SK-N-SH (cell line): ENCODE data around the gene DZIP1L. TPM values are rescaled to one million over a fixed set of nuclear protein-coding genes. Genes with fewer than 3 reads are reported as not detected.

Source experiments
- CTCF ChIA-PET: fragments of 300-600, 350-600 bp; formaldehyde crosslinking; extraction: SDS; loops from one replicate; lab custom pipeline; 2021; lab: Yijun Ruan, JAX
- POLR2A ChIA-PET: fragments of 350-600 bp; sonication (Branson Sonifier 250); formaldehyde crosslinking; extraction: SDS; loops from one replicate; lab custom pipeline; 2020; ENCODE audit warnings: antibody characterized with exemption, inconsistent platforms; lab: Yijun Ruan, JAX
- DNase-seq: peaks from one replicate; pipeline ENCODE4 v3.0.0; 2012
- H2AFZ ChIP-seq: fragments of 200-600 bp; sonication (generic); 2 replicates; pipeline ENCODE4 v1.8.1; 2016; ENCODE audit warnings: antibody characterized with exemption, mild to moderate bottlenecking, low read depth
- H3F3A ChIP-seq: fragments of 200-600 bp; sonication (generic); replicated peaks from 2 replicates; pipeline ENCODE3; 2016; ENCODE audit warnings: antibody characterized with exemption, mild to moderate bottlenecking; ENCODE audit not compliant: insufficient read depth
- H3K27ac ChIP-seq, 2 experiments: fragments of 200-500 bp in 1 of 2; fragments of 200-600 bp in 1 of 2; sonication (Bioruptor generic) in 1 of 2; sonication (generic), shearing (Covaris generic) in 1 of 2; 2 replicates each; pipeline versions ENCODE4 v1.5.1 to v1.6.1; 2014 to 2016; ENCODE audit warnings: low read depth in 2 of 2, inconsistent platforms in 1 of 2, low read length in 1 of 2, mild to moderate bottlenecking in 1 of 2, mixed read lengths in 1 of 2
- H3K27me3 ChIP-seq: fragments of 200-600 bp; sonication (generic), shearing (Covaris generic); 2 replicates; pipeline ENCODE4 v1.6.1; 2016; ENCODE audit warnings: mixed run types; ENCODE audit not compliant: insufficient read depth
- H3K36me3 ChIP-seq, 2 experiments: fragments of 200-500 bp in 1 of 2; fragments of 200-600 bp in 1 of 2; sonication (Bioruptor generic) in 1 of 2; sonication (generic) in 1 of 2; replicated peaks in 1 of 2; 2 replicates each; pipeline versions ENCODE3 to v1.5.1; 2014 to 2016; ENCODE audit warnings: low read length in 1 of 2, mild to moderate bottlenecking in 1 of 2; ENCODE audit not compliant: insufficient read depth in 2 of 2, control insufficient read depth in 1 of 2
- H3K4me1 ChIP-seq, 2 experiments: fragments of 200-500 bp in 1 of 2; fragments of 200-600 bp in 1 of 2; sonication (Bioruptor generic) in 1 of 2; sonication (generic), shearing (Covaris generic) in 1 of 2; 2 replicates each; pipeline versions ENCODE4 v1.5.1 to v1.6.1; 2014 to 2016; ENCODE audit warnings: low read depth in 1 of 2, low read length in 1 of 2, mixed run types in 1 of 2; ENCODE audit not compliant: insufficient read depth in 2 of 2, control insufficient read depth in 1 of 2
- H3K4me2 ChIP-seq: fragments of 200-600 bp; sonication (generic), shearing (Covaris generic); 2 replicates; pipeline ENCODE4 v1.6.1; 2017; ENCODE audit warnings: mixed run types
- H3K4me3 ChIP-seq, 2 experiments: fragments of 200-500 bp in 1 of 2; fragments of 200-600 bp in 1 of 2; sonication (Bioruptor generic) in 1 of 2; sonication (generic), shearing (Covaris generic) in 1 of 2; 2 replicates each; pipeline versions ENCODE4 v1.5.1 to v1.8.1; 2014 to 2016; ENCODE audit warnings: low read depth in 2 of 2, inconsistent platforms in 1 of 2, low read length in 1 of 2, mild to moderate bottlenecking in 1 of 2, mixed read lengths in 1 of 2, moderate library complexity in 1 of 2
- H3K79me2 ChIP-seq: fragments of 200-600 bp; sonication (generic); 2 replicates; pipeline ENCODE4 v1.8.1; 2017; ENCODE audit warnings: mild to moderate bottlenecking; ENCODE audit not compliant: insufficient read depth
- H3K9ac ChIP-seq: fragments of 200-600 bp; sonication (generic); 2 replicates; pipeline ENCODE4 v1.6.1; 2017; ENCODE audit warnings: mixed run types
- H3K9me2 ChIP-seq: fragments of 200-600 bp; sonication (generic); 2 replicates; pipeline ENCODE4 v1.6.1; 2017; ENCODE audit warnings: mixed run types
- H3K9me3 ChIP-seq: fragments of 200-600 bp; sonication (generic); 2 replicates; pipeline ENCODE4 v1.6.1; 2017; ENCODE audit warnings: mixed run types, mild to moderate bottlenecking, moderate library complexity
- H4K20me1 ChIP-seq: fragments of 200-600 bp; sonication (generic); 2 replicates; pipeline ENCODE4 v1.6.1; 2017; ENCODE audit warnings: mild to moderate bottlenecking, mixed run types; ENCODE audit not compliant: insufficient read depth
- EP300 ChIP-seq, 2 experiments: IDR thresholded peaks; 2 replicates each; pipeline versions ENCODE4 v1.4.0 to v1.6.1; 2012; ENCODE audit warnings: borderline replicate concordance in 1 of 2, low read depth in 1 of 2, low read length in 1 of 2
- EZH2phosphoT487 ChIP-seq: fragments of 200-600 bp; sonication (generic); IDR thresholded peaks from 2 replicates; pipeline ENCODE4 v1.6.1; 2017; ENCODE audit warnings: low read depth, mixed run types, mild to moderate bottlenecking, antibody characterized with exemption, moderate library complexity, borderline replicate concordance
- FOSL2 ChIP-seq: IDR thresholded peaks from 2 replicates; pipeline ENCODE4 v1.4.0; 2012; ENCODE audit warnings: low read depth, mild to moderate bottlenecking, moderate library complexity, borderline replicate concordance
- FOXJ3 ChIP-seq: sonication (generic); formaldehyde crosslinking; IDR thresholded peaks from 2 replicates; pipeline ENCODE4 v1.5.1; 2020; ENCODE audit warnings: mild to moderate bottlenecking, missing genetic modification reagents
- FOXM1 ChIP-seq: IDR thresholded peaks from 2 replicates; pipeline ENCODE4 v1.4.0; 2012; ENCODE audit warnings: low read depth, mild to moderate bottlenecking
- GATA2 ChIP-seq: sonication (generic); formaldehyde crosslinking; IDR thresholded peaks from 2 replicates; pipeline ENCODE4 v1.5.0; 2020; ENCODE audit warnings: mild to moderate bottlenecking, missing genetic modification reagents
- MAX ChIP-seq: IDR thresholded peaks from 2 replicates; pipeline ENCODE4 v1.4.0; 2012; ENCODE audit warnings: low read depth
- MXI1 ChIP-seq: IDR thresholded peaks from 2 replicates; pipeline ENCODE4 v1.6.1; 2012; ENCODE audit warnings: mild to moderate bottlenecking, low read depth, low read length, improper control_type of control experiment
- NFIC ChIP-seq: IDR thresholded peaks from 2 replicates; pipeline ENCODE4 v1.4.0; 2012; ENCODE audit warnings: borderline replicate concordance
- POLR2AphosphoS5 ChIP-seq: IDR thresholded peaks from 2 replicates; pipeline ENCODE4 v1.6.1; 2012; ENCODE audit warnings: low read depth, low read length
- RAD21 ChIP-seq: IDR thresholded peaks from 2 replicates; pipeline ENCODE4 v1.6.1; 2012; ENCODE audit warnings: mild to moderate bottlenecking, low read length
- RXRA ChIP-seq: IDR thresholded peaks from 2 replicates; pipeline ENCODE4 v1.4.0; 2012; ENCODE audit warnings: low read depth, mild to moderate bottlenecking, borderline replicate concordance
- SIN3A ChIP-seq: IDR thresholded peaks from 2 replicates; pipeline ENCODE4 v1.6.1; 2012; ENCODE audit warnings: low read depth, mild to moderate bottlenecking, low read length, moderate library complexity, borderline replicate concordance
- SMC3 ChIP-seq: IDR thresholded peaks from 2 replicates; pipeline ENCODE4 v1.6.1; 2012; ENCODE audit warnings: low read depth, low read length, improper control_type of control experiment
- TAF1 ChIP-seq: IDR thresholded peaks from 2 replicates; pipeline ENCODE4 v1.6.1; 2012; ENCODE audit warnings: low read depth, mild to moderate bottlenecking, low read length, moderate library complexity, borderline replicate concordance
- TEAD4 ChIP-seq: IDR thresholded peaks from 2 replicates; pipeline ENCODE4 v1.4.0; 2012; ENCODE audit warnings: mild to moderate bottlenecking, borderline replicate concordance; ENCODE audit not compliant: insufficient read depth
- WGBS: methylation state at CpG from one replicate; pipeline ENCODE4 v1.1.6; 2017; ENCODE audit warnings: low lambda C conversion rate; 5-methylcytosine and 5-hydroxymethylcytosine counted together
- polyA plus RNA-seq, 3 experiments: library from polyadenylated mRNA; depleted of rRNA; stranded (reverse); fragments of >200 nt; gene quantifications; 2 replicates each; pipeline ENCODE4 v1.2.3, GENCODE V29; 2012
- TF ChIP-seq, protein P1 (sequence below): IDR thresholded peaks from 2 replicates; pipeline ENCODE4 v1.4.0; 2012; ENCODE audit warnings: low read depth, borderline replicate concordance
- TF ChIP-seq, protein P2 (sequence below): IDR thresholded peaks from 2 replicates; pipeline ENCODE4; 2012

The DZIP1L gene
- polyA plus RNA-seq, 1 of the 3 experiments (the other 2 are of a cell fraction), result 6.4 TPM

DNA sequence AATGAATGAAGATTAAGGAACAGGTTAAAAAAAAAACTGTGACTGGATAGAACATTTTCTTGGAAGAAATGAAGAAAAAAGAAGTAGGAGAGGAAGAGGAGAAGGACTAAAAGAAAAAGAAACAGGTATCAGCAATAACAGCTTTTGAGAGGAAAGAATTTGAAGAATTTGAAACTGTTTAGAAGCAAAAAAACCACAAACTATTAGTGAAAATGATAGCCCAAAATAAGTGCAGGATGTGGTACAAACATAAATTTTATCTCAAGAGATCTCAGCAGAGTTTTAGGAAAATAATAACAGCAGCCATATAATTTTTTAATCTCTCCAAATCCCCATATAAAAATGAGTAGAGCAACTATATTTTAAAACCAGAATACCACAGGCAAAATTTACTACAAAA lies 25.5 kb upstream of the DZIP1L start:
- TF ChIP-seq TEAD4 (peak; percentile 23; the same call in 1 of the 2 replicates), EP300 (IDR thresholded peaks at IDR 0.05; ENCODE audit: borderline replicate concordance in 1 of 2, low read depth in 1 of 2, low read length in 1 of 2) (no peak)
- TF ChIP-seq, all 33 proteins: peak for 1
- Histone ChIP-seq H4K20me1 (no peaks in the 10 kb centered on the region), H3K4me3 (no peak overlapping the region), H3K27me3 (no peaks in the 10 kb centered on the region), H3K36me3 (no peaks in the 10 kb centered on the region), H2AFZ (no peak overlapping the region), H3K79me2 (no peaks in the 10 kb centered on the region), H3F3A (no peaks in the 10 kb centered on the region), H3K9me3 (no peaks in the 10 kb centered on the region), H3K4me2 (no peak overlapping the region), H3K4me1 (no peaks in the 10 kb centered on the region), H3K9ac (no peak overlapping the region), H3K9me2 (no peaks in the 10 kb centered on the region), H3K27ac (peak overlapping the region in 1 of 2 experiments; percentile 29; a peak in 1 of 4 replicates)
- POLR2A ChIA-PET, result no interaction called here
- CTCF ChIA-PET, result no interaction called here
- DNase-seq, result no peak

- no peak for TF ChIP-seq FOXM1
- no peak for TF ChIP-seq SMC3
- no peak for TF ChIP-seq SIN3A
- TF ChIP-seq EZH2phosphoT487, result no peak
- TF ChIP-seq RAD21, result no peak
- no peak for TF ChIP-seq RXRA
- POLR2A ChIA-PET, result no interaction called here
These were observed 24.3 kb upstream of the DZIP1L start for GRCh38 chr3:138139691-138140090.

DNA sequence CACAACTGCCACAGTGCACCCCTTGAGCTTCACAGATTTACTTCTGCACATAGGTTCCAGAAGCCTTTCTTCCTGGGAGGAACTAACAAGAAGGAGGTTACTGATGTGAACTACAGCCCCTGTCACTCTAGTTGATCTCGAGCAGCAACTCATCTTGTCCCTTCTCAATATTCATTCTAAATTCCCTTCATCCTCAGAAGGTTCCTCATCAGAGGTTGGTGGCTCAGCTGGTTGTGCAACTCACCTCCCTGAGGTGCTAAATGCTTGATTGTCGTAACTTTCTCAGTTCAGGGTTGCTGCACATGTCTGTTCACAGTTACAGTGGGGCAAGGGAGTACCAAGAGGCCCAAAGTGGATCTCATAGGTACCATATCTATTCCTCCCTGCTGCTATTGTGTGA lies 22.5 kb upstream of the DZIP1L start:
- Histone ChIP-seq H3F3A (no peaks in the 10 kb centered on the region), H3K36me3 (no peaks in the 10 kb centered on the region), H3K79me2 (no peaks in the 10 kb centered on the region), H2AFZ (no peak overlapping the region), H3K9ac (no peak overlapping the region), H3K27me3 (no peaks in the 10 kb centered on the region), H3K4me3 (no peak overlapping the region), H3K4me1 (no peaks in the 10 kb centered on the region; a peak in 1 of 4 replicates), H4K20me1 (no peaks in the 10 kb centered on the region), H3K4me2 (no peak overlapping the region), H3K9me2 (no peaks in the 10 kb centered on the region), H3K9me3 (no peaks in the 10 kb centered on the region), H3K27ac (no peak overlapping the region)
- TF ChIP-seq TAF1 (no peak), FOSL2 (no peak), GATA2 (CRISPR knock-in tag) (no peak), MAX (no peak), MXI1 (no peak), RXRA (no peak), EP300 (IDR thresholded peaks at IDR 0.05; ENCODE audit: borderline replicate concordance in 1 of 2, low read depth in 1 of 2, low read length in 1 of 2) (no peak), EZH2phosphoT487 (no peak), FOXJ3 (CRISPR knock-in tag) (no peak), POLR2AphosphoS5 (no peak), FOXM1 (no peak), NFIC (no peak)
- TF ChIP-seq, protein P1, sequence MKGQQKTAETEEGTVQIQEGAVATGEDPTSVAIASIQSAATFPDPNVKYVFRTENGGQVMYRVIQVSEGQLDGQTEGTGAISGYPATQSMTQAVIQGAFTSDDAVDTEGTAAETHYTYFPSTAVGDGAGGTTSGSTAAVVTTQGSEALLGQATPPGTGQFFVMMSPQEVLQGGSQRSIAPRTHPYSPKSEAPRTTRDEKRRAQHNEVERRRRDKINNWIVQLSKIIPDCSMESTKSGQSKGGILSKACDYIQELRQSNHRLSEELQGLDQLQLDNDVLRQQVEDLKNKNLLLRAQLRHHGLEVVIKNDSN, result no peak
- TF ChIP-seq, protein P2, sequence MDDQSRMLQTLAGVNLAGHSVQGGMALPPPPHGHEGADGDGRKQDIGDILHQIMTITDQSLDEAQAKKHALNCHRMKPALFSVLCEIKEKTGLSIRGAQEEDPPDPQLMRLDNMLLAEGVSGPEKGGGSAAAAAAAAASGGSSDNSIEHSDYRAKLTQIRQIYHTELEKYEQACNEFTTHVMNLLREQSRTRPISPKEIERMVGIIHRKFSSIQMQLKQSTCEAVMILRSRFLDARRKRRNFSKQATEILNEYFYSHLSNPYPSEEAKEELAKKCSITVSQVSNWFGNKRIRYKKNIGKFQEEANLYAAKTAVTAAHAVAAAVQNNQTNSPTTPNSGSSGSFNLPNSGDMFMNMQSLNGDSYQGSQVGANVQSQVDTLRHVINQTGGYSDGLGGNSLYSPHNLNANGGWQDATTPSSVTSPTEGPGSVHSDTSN, result no peak
- 29% methylated on average over 2 of the region's 2 CpGs for WGBS
- no peak for DNase-seq
- POLR2A ChIA-PET, result no interaction called here
- CTCF ChIA-PET, result no interaction called here

More at GRCh38 chr3:138139691-138140090, 24.3 kb upstream of the DZIP1L start:
- Histone ChIP-seq H3K4me3 (no peak overlapping the region), H2AFZ (no peak overlapping the region), H3K4me2 (no peak overlapping the region), H4K20me1 (no peaks in the 10 kb centered on the region), H3F3A (no peaks in the 10 kb centered on the region), H3K4me1 (no peaks in the 10 kb centered on the region), H3K9me2 (no peaks in the 10 kb centered on the region), H3K36me3 (no peaks in the 10 kb centered on the region), H3K27me3 (no peaks in the 10 kb centered on the region), H3K79me2 (no peaks in the 10 kb centered on the region), H3K9ac (no peak overlapping the region), H3K9me3 (no peaks in the 10 kb centered on the region), H3K27ac (no peak overlapping the region)
- WGBS, result 58% methylated on average over 2 of the region's 2 CpGs
- DNase-seq, result no peak
- CTCF ChIA-PET, result interaction anchor here (0.7 kb wide), 1 partner anchor 20 kb away, joined by 4 read pairs; no protein-coding TSS in a partner anchor
